Mucosa of descending colon (tissue), 3 donors: ENCODE measurements around the gene SIMC1. TPM values are rescaled to one million over a fixed set of nuclear protein-coding genes. Genes with fewer than 3 reads are reported as not detected.
A peak's percentile ranks its signal among the peaks of the same experiment; 100 is the strongest.

Source experiments
- ATAC-seq: fragments of 200-7000 bp; cut with Tn5 transposase; one replicate; pipeline ENCODE4 v1.9.1; 2020; ENCODE audit warnings: mild to moderate bottlenecking, moderate library complexity
- DNase-seq, 3 donors: peaks; one replicate each; pipeline ENCODE4 v3.0.0-alpha.2; 2020
- H3K36me3 ChIP-seq: fragments of 200-600 bp; one replicate; pipeline ENCODE4 v1.8.0; 2021; ENCODE audit warnings: low read depth, mild to moderate bottlenecking
- H3K4me1 ChIP-seq: fragments of 200-600 bp; one replicate; pipeline ENCODE4 v1.8.0; 2021; ENCODE audit warnings: low read depth, mild to moderate bottlenecking
- H3K4me3 ChIP-seq: fragments of 200-600 bp; one replicate; pipeline ENCODE4 v1.8.0; 2021; ENCODE audit warnings: mild to moderate bottlenecking
- H3K9me3 ChIP-seq: fragments of 200-600 bp; one replicate; pipeline ENCODE4 v1.8.0; 2021; ENCODE audit warnings: mild to moderate bottlenecking
- CTCF ChIP-seq: fragments of 200-600 bp; IDR thresholded peaks from one replicate; pipeline ENCODE4 v1.8.0; 2022; ENCODE audit warnings: antibody characterized with exemption, mild to moderate bottlenecking
- intact Hi-C, 2 donors: fragments of 100-400 bp; cut with DNase I in 1 of 2; cut with micrococcal nuclease in 1 of 2; formaldehyde crosslinking; loops; one replicate each; pipeline versions ENCODE4 v1.11.0 to v1.11.1; 2022; cut with DNase I, micrococcal nuclease
- microRNA-seq: library from miRNA; unstranded; fragments of <30 nt; microRNA quantifications from one replicate; pipeline ENCODE4, GENCODE V29; 2019
- total RNA-seq, 3 donors: library from RNA; stranded (reverse); fragmentation: NEBNext Ultra II Directional in 2 of 3; extraction: Animal tissue kit (Norgen Biotek cat#: 25700) in 2 of 3; gene quantifications; one replicate each; pipeline versions ENCODE4 v1.2.1 to v1.2.4, GENCODE V29; 2021 to 2023
- donor health status: DM: no; HTN: no; CAD: no; lungs with moderate emphysema.
- donor health status: DM: no; HTN: no; CAD: no.
- donor health status: DM: no; HTN: yes; CAD: no.

Gene SIMC1
- total RNA-seq, 3 donors from 2014 or later = 22.5 to 26.7 (median 26.0) TPM

- no peak for TF ChIP-seq CTCF
- ATAC-seq = no peak
- intact Hi-C loops = no loop called here
These were observed 155.9 kb downstream of the SIMC1 start for GRCh38 chr5:176394096-176394495.

GRCh38 chr5:176394881-176395675 is 156.9 kb downstream of the SIMC1 start:
- Histone ChIP-seq H3K4me3 (no peak overlapping the region), H3K9me3 (no peaks in the 10 kb centered on the region), H3K4me1 (no peaks in the 10 kb centered on the region), H3K36me3 (no peaks in the 10 kb centered on the region)
- DNase-seq (no peak), ATAC-seq (no peak)
- intact Hi-C loops = no loop called here
- TF ChIP-seq CTCF = no peak

More at GRCh38 chr5:176394096-176394495, 155.9 kb downstream of the SIMC1 start:
- Histone ChIP-seq H3K36me3 (no peaks in the 10 kb centered on the region), H3K9me3 (no peaks in the 10 kb centered on the region), H3K4me1 (peaks cover 5% of the 10 kb centered on the region), H3K4me3 (no peak overlapping the region)
- no peak for DNase-seq

Small RNAs within 50 kb of the gene (microRNA-seq; reads per million reads assigned to microRNA genes)
- 3.0 reads per million, percentile 14 among the genes with 10 or more reads in this experiment for gene MIR1271

Other genes starting within 250 kb of the SIMC1 start
- gene KIAA1191, start 123.3 kb downstream of the SIMC1 start, total RNA-seq = 100 to 1,000 TPM in 2 of 3 donors, 10 to 100 TPM in 1; 63.4 to 106 (median 104) TPM
- 10 to 100 TPM in 1 of 3 donors, 1 to 10 TPM in 2; 2.1 to 12.2 (median 2.3) TPM for gene ARL10, start 127.1 kb downstream of the SIMC1 start, total RNA-seq
- 10 to 100 TPM; 17.0 to 22.9 (median 18.4) TPM for gene NOP16, start 150.2 kb downstream of the SIMC1 start, total RNA-seq
- 100 to 1,000 TPM; 186 to 257 (median 198) TPM for gene HIGD2A, start 150.3 kb downstream of the SIMC1 start, total RNA-seq
- gene CLTB, start 178.1 kb downstream of the SIMC1 start, total RNA-seq = 100 to 1,000 TPM; 144 to 234 (median 199) TPM
- 10 to 100 TPM; 33.1 to 36.1 (median 33.4) TPM for gene FAF2, start 210.0 kb downstream of the SIMC1 start, total RNA-seq